T-helper 17 cell (primary cell): ENCODE results near the gene ANO4. TPM values are rescaled to one million over a fixed set of nuclear protein-coding genes. Genes with fewer than 3 reads are reported as not detected.

Experiments
- ATAC-seq: fragments of 150-1000 bp; cut with Tn5 transposase; 2 replicates; pipeline ENCODE4 v1.10.0; 2021; ENCODE audit warnings: mild to moderate bottlenecking, moderate library complexity
- DNase-seq, 3 donors: peaks; one replicate each; pipeline versions ENCODE4 v3.0.0 to v3.0.0-alpha.2; 2020 to 2021
- H3K9me3 ChIP-seq: one replicate; pipeline ENCODE4 v1.7.0; 2013; ENCODE audit warnings: low read length, mild to moderate bottlenecking; ENCODE audit not compliant: control insufficient read depth, poor library complexity, severe bottlenecking
- H3K27ac Mint-ChIP-seq: one replicate; pipeline ENCODE4 v1.8.0; 2022; ENCODE audit warnings: mild to moderate bottlenecking, moderate library complexity, mixed read lengths
- H3K27me3 Mint-ChIP-seq: one replicate; pipeline ENCODE4 v1.8.0; 2022; ENCODE audit warnings: mixed read lengths
- H3K36me3 Mint-ChIP-seq: one replicate; pipeline ENCODE4 v1.8.0; 2022; ENCODE audit warnings: low read depth, mixed read lengths
- H3K4me1 Mint-ChIP-seq: one replicate; pipeline ENCODE4 v1.8.0; 2022; ENCODE audit warnings: mild to moderate bottlenecking, mixed read lengths
- H3K4me3 Mint-ChIP-seq: one replicate; pipeline ENCODE4 v1.8.0; 2022; ENCODE audit warnings: mild to moderate bottlenecking, moderate library complexity, mixed read lengths
- total RNA-seq, 4 donors: library from RNA in 2 of 4; stranded (reverse) in 2 of 4; gene quantifications; one replicate each; pipeline ENCODE4 v1.2.3 and lab custom pipeline; 2022 to 2026

Gene ANO4
- total RNA-seq, 2 donors from 2014 or later, result not detected

DNA sequence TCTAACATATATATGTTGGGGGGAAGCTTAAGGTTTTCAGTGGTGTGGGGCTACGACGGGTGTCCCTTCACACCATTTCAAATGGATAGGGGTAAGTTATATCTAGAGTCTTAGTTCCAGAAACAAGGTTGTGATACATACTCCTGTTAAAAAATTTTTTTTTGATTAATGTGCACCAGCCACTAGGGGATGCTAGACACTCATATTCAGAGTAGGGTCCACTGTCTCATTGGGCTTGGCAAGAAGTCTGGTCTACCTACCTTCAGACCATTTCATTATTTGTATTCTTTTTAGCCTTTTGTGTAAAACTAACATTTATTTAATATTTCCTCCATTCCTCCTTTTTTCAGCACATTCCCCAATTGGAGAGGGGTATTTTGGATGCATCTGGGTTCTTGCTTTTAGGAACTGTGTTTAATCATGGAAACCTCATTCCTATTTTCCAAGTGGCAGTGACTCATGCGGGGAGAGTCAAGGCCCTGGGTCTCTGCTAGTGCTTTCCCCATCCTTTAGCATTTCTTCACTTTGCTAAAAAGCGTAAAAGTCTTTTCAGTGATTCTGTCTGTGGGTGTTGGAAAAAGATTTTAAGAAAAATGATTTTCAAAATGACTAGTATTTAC lies 33.4 kb downstream of the ANO4 start:
- no peak overlapping the region for H3K4me3 Mint-ChIP-seq
- ATAC-seq (no peak), DNase-seq (no peak)
- no peaks in the 10 kb centered on the region for H3K9me3 ChIP-seq
- H3K36me3 Mint-ChIP-seq, result no peaks in the 10 kb centered on the region
- no peaks in the 10 kb centered on the region for H3K27me3 Mint-ChIP-seq
- no peaks in the 10 kb centered on the region for H3K4me1 Mint-ChIP-seq
- H3K27ac Mint-ChIP-seq, result no peak overlapping the region

DNA sequence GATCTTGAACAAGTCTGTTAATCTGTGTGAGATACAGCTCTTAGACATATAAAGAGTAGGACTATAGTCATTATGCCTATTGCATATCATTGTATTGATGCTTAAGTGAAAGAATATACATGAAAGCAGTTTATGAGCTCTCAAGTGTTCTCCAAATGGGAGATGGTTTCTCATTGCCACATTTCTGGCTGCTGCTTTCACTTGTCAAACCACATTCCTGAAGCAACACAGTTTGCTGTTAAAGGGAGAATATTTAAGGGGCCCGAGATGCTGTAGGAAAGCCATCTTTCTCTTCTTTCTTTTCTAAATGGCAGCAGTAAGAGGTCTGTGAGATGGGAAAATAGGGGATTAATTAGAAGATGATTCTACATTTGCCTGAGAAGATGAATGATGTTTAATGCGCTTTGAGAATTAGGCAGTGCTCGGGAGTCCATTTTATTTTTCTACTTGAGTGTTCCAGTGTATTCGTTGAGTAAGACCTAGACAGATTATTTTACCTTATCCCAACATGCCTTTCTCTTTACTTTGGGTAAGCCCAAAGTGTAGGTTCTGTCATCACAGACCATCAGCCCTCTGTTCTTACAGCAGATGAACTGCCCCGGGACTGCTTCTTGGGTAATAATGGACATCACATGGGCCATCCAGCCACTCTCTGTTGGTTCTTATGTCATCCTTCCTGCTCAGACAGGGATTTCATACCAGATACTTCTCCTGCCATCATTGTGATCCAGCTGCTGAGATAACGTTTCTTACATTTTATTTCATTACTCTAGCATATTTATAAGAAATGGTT lies 35.6 kb downstream of the ANO4 start:
- H3K36me3 Mint-ChIP-seq, result no peaks in the 10 kb centered on the region
- H3K4me3 Mint-ChIP-seq, result no peak overlapping the region
- ATAC-seq, result no peak
- H3K27ac Mint-ChIP-seq, result no peak overlapping the region
- no peak for DNase-seq
- no peaks in the 10 kb centered on the region for H3K9me3 ChIP-seq
- no peaks in the 10 kb centered on the region for H3K27me3 Mint-ChIP-seq
- no peaks in the 10 kb centered on the region for H3K4me1 Mint-ChIP-seq

DNA sequence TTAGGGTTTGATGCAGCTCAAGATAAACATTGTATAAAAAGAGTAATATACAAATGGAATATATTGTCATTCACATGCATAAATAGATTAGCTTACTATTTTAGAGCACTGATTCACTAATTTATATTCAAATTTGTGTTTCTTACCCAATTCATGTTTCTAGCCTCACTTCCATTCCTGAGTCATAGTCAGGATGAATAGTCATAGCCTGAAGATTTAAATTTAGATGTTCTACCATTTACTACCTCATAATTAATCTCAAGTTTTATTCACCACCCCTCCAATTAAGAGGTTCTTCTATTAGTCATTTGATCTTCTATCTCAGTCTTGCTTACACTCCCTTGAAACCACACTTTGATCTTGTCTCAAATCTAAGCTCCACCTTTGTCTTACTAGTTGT lies 38.7 kb downstream of the ANO4 start:
- H3K27ac Mint-ChIP-seq, result no peak overlapping the region
- H3K4me3 Mint-ChIP-seq, result no peak overlapping the region
- DNase-seq (no peak), ATAC-seq (no peak)
- no peaks in the 10 kb centered on the region for H3K9me3 ChIP-seq
- no peaks in the 10 kb centered on the region for H3K27me3 Mint-ChIP-seq
- no peaks in the 10 kb centered on the region for H3K4me1 Mint-ChIP-seq
- H3K36me3 Mint-ChIP-seq, result no peaks in the 10 kb centered on the region

DNA sequence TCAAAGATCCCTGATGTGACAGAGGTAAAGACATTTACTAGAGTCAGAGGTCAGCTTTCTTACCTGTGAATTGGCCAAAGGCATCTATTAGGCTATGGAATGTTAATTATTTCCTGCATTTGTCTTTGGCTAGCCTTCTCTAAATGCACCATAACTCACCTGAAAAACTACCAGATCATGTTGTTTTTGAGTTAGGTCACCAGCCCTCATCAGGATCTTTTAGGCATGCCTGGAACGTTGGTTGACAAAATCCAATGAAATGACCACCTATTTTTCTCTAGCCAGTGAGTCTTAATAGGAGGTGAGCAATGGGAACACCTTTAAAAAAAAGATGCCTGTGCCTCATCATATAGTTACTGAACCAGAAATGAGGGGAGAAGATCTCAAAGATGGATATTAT lies 46.2 kb downstream of the ANO4 start:
- H3K9me3 ChIP-seq, result no peaks in the 10 kb centered on the region
- Mint-ChIP-seq H3K36me3 (no peaks in the 10 kb centered on the region), H3K27me3 (no peaks in the 10 kb centered on the region), H3K4me1 (no peaks in the 10 kb centered on the region), H3K4me3 (no peak overlapping the region), H3K27ac (no peak overlapping the region)
- DNase-seq (no peak), ATAC-seq (no peak)

DNA sequence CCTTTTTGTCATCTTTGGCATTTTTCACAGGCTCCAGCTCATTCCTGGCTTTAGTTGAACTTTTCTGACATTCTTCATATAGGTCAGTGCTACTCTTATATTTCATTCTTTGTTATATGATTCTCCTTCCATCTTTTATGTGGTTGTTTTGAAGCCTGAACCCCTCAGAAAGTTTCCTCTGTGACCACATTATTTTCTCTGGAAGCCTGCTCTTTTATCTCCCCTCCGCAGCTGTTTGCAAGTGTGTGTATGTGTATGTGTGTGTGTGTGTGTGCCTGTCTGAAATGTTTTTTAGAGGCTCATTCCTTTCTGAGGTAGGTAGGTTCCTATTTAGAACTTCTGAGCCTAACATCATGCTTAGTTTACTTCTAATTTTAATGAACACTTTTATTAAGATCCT lies 47.6 kb downstream of the ANO4 start:
- H3K27me3 Mint-ChIP-seq, result no peaks in the 10 kb centered on the region
- H3K4me3 Mint-ChIP-seq, result no peak overlapping the region
- H3K27ac Mint-ChIP-seq, result no peak overlapping the region
- no peaks in the 10 kb centered on the region for H3K9me3 ChIP-seq
- ATAC-seq (no peak), DNase-seq (no peak)
- no peaks in the 10 kb centered on the region for H3K36me3 Mint-ChIP-seq
- no peaks in the 10 kb centered on the region for H3K4me1 Mint-ChIP-seq

DNA sequence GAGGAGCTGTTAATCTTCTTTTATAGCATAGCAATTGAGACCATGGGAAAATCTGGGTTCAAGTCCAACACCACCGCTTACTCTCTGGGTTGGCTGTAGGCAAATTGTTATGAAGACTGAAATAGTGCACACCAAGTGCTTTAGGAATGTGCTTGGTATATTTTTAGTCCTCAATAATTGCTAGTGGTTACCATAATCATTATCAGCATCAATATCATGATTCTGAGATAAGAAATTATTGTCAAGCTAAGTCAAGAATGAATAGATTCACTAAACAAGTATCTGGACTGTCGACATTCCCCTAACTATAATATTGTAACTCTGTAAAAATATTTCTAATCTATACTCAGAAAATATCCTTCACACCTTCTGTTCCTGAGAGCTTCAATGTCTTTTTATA lies 48.5 kb downstream of the ANO4 start:
- Mint-ChIP-seq H3K4me3 (no peak overlapping the region), H3K36me3 (no peaks in the 10 kb centered on the region), H3K27me3 (no peaks in the 10 kb centered on the region), H3K4me1 (no peaks in the 10 kb centered on the region), H3K27ac (no peak overlapping the region)
- H3K9me3 ChIP-seq, result no peaks in the 10 kb centered on the region
- no peak for ATAC-seq
- no peak for DNase-seq

DNA sequence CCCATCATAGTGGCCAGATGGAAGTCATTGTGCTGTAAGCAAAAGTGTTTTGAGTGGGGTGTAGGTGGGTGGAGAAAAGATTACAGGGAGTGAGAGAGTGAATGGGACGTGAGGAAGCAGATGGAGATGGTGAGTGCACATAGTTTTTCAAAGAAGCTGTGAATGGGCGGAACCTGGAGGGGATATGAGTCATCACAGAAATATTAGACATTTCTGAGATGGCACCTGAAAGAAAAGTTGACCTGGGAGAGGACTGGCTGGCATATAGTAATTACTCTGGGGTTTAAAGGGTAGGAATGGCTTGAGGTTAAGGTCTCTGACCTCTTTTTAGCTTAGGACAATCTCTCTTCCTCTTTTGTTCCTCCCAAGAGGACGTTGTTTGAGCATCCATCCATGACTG lies 50.5 kb downstream of the ANO4 start:
- no peak overlapping the region for H3K27ac Mint-ChIP-seq

DNA sequence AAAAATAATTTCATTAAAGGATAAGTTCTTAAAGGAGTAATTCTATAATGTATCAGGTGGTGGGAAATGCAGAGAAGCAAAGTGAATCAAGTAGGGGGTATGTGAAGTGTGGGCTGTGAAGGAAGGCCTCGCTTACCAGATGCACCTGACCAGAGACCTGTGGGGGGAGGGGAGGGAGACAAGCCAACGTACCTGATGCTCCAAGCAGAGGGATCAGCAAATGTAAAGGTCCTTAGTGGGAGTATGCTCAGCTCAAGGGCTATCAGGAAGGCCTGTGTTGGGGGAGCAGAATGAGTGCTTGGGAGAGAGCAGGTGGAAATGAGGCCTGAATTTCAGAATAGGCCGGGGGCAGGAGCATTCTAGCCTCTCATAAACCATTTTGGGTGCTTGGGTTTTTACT lies 57.1 kb downstream of the ANO4 start:
- ATAC-seq (no peak), DNase-seq (no peak)
- H3K9me3 ChIP-seq, result no peaks in the 10 kb centered on the region
- Mint-ChIP-seq H3K4me1 (no peaks in the 10 kb centered on the region), H3K36me3 (no peaks in the 10 kb centered on the region), H3K4me3 (no peak overlapping the region), H3K27ac (no peak overlapping the region), H3K27me3 (no peaks in the 10 kb centered on the region)

More for the DNA sequence above, 50.5 kb downstream of the ANO4 start:
- no peaks in the 10 kb centered on the region for H3K27me3 Mint-ChIP-seq
- no peaks in the 10 kb centered on the region for H3K4me1 Mint-ChIP-seq
- no peaks in the 10 kb centered on the region for H3K36me3 Mint-ChIP-seq
- no peak overlapping the region for H3K4me3 Mint-ChIP-seq
- H3K9me3 ChIP-seq, result no peaks in the 10 kb centered on the region
- ATAC-seq, result no peak
- DNase-seq, result no peak

DNA sequence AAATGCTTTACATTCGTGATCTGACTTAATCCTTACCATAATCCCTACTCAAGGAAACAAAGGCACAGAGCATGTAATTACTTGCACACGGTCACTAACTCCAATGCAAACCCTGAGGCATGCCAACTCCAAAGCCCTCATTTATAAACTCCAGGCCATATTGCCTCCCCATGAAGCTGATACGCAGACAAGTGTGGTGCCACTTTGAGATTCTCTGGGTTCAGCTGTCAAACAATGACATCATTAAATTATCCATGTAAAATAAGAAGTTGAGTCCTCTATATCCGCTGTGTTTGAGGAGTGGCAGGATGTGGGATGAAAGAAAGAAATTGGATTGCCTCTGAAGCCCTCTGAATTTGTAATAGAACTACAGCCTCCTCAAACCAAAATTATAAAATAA lies 62.8 kb downstream of the ANO4 start:
- H3K27me3 Mint-ChIP-seq, result no peaks in the 10 kb centered on the region
- H3K36me3 Mint-ChIP-seq, result no peaks in the 10 kb centered on the region
- no peak for DNase-seq
- H3K4me1 Mint-ChIP-seq, result no peaks in the 10 kb centered on the region
- H3K9me3 ChIP-seq, result no peaks in the 10 kb centered on the region
- H3K27ac Mint-ChIP-seq, result no peak overlapping the region
- ATAC-seq, result no peak
- no peak overlapping the region for H3K4me3 Mint-ChIP-seq

DNA sequence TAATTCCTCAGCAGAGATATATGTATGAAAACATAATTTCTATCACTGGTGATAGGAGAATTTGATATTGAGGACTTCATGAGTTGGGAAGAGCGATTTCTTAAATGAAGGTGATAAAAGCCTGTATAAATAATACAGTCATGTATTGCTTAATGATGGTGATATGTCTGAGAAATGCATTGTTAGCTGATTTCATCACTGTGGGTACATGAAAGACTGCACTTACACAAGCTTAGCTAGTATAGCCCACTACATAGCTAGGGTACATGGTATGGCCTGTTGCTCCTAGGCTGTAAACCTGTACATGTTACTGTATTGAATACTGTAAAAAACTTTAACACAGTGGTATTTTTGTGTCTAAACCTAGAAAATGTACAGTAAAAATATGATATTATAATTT lies 63.4 kb downstream of the ANO4 start:
- ATAC-seq (no peak), DNase-seq (no peak)
- H3K4me3 Mint-ChIP-seq, result no peak overlapping the region

DNA sequence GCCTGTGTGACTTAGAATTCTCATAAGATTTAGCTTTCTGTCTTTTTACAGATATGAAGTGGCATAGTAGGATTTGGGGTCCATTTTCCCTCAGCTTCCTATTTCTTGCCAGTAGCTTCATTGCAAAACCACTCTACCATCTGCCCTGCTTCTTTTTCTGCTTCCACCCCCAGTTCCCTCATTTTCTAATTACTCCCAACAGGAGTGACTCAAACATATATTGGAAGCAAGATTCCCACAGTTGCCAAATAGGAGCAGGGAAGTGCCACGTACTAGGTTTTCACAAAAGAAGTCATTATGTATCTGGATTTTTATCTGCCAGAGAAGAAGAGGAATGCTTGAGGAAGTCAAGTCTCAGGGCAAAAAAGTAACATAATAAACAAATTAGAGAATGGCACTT lies 64.1 kb downstream of the ANO4 start:
- no peaks in the 10 kb centered on the region for H3K9me3 ChIP-seq
- H3K4me1 Mint-ChIP-seq, result no peaks in the 10 kb centered on the region
- no peak overlapping the region for H3K4me3 Mint-ChIP-seq
- ATAC-seq, result no peak
- no peaks in the 10 kb centered on the region for H3K27me3 Mint-ChIP-seq
- no peaks in the 10 kb centered on the region for H3K36me3 Mint-ChIP-seq
- no peak for DNase-seq
- no peak overlapping the region for H3K27ac Mint-ChIP-seq

More for the DNA sequence above, 63.4 kb downstream of the ANO4 start:
- Mint-ChIP-seq H3K27me3 (no peaks in the 10 kb centered on the region), H3K36me3 (no peaks in the 10 kb centered on the region), H3K4me1 (no peaks in the 10 kb centered on the region), H3K27ac (no peak overlapping the region)
- H3K9me3 ChIP-seq, result no peaks in the 10 kb centered on the region

DNA sequence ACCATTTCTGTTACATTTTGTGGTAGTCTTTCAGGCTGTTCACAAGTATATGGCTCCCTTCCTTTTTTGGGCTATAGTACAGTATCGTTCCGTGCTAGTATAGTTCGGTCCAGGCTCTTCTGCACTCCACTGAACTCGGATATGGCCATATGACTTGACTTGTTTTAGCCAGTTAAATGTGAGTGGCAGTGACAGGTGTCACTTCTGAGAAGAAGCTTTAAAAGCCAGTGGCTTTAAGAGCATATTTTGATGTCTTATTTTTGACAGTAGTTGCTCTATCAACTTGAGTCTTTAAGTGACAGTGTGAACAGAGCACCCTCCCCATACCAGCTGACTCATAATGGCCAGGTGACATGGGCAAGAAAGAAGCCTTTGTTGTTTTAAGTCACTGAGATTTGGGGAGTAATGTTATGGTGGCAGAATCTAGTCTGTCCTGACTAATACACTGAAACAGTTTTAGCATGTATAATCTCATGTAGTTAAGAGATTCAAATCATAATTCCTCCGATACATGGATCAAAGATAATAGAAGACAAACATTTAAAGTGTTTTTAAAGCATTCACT lies 64.6 kb downstream of the ANO4 start:
- DNase-seq (no peak), ATAC-seq (no peak)
- Mint-ChIP-seq H3K4me3 (no peak overlapping the region), H3K4me1 (no peaks in the 10 kb centered on the region), H3K27ac (no peak overlapping the region), H3K27me3 (no peaks in the 10 kb centered on the region), H3K36me3 (no peaks in the 10 kb centered on the region)
- H3K9me3 ChIP-seq, result no peaks in the 10 kb centered on the region

DNA sequence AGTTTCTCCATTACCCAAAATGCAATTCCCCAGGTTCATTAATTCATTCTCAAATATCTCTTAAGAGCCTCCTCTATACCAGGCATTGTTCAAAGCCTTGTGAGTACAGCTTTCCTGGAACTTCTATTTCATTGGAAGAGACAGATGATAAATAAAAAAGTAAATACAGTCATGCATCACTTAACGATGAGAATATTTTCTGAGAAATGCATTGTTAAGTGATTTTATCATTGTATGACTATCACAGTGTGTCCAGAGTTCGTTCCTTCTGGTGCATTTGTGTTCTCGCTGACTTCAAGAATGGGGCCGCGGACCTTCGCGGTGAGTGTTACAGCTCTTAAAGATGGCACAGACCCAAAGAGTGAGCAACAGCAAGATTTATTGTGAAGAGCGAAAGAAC lies 66.0 kb downstream of the ANO4 start:
- Mint-ChIP-seq H3K36me3 (no peaks in the 10 kb centered on the region), H3K27ac (no peak overlapping the region), H3K27me3 (no peaks in the 10 kb centered on the region), H3K4me3 (no peak overlapping the region), H3K4me1 (no peaks in the 10 kb centered on the region)
- H3K9me3 ChIP-seq, result no peaks in the 10 kb centered on the region
- DNase-seq (no peak), ATAC-seq (no peak)

DNA sequence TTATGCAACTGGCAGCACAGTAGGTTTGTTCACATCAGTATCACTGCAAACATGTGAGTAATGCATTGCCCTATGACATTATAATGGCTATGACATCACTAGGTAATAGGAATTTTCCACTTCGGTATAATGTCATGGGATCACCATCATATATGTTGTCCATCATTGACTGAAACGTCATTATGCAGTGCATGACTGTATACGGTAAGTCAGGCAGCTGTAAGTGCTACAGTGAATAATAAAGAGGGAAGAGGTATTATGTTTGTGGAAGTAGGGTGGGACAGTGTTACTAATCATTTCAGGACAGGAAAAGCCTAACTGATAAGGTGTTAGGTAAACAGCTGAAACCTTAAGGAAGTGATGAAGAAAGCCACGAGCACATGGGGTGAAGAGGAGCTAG lies 68.1 kb downstream of the ANO4 start:
- DNase-seq (no peak), ATAC-seq (no peak)
- Mint-ChIP-seq H3K27ac (no peak overlapping the region), H3K4me1 (no peaks in the 10 kb centered on the region), H3K27me3 (no peaks in the 10 kb centered on the region), H3K4me3 (no peak overlapping the region), H3K36me3 (no peaks in the 10 kb centered on the region)
- no peaks in the 10 kb centered on the region for H3K9me3 ChIP-seq
